ENCODE measurements around the gene IQGAP2.
"Not testable (repeated sequence)": the region's sequence is repeated elsewhere in the genome, so short reads cannot be mapped to it uniquely, and the experiment has no call there.

Gene IQGAP2

GRCh38 chr5:76415855-76416254, 12.8 kb downstream of the IQGAP2 start:
- DNase-seq = no peak
- TF ChIP-seq POLR2A (IDR thresholded peaks at IDR 0.05; ENCODE audit: low read length) = no peak
- no peak for TF ChIP-seq GATA1 (IDR thresholded peaks at IDR 0.05; ENCODE audit: low read depth, low read length)

DNA sequence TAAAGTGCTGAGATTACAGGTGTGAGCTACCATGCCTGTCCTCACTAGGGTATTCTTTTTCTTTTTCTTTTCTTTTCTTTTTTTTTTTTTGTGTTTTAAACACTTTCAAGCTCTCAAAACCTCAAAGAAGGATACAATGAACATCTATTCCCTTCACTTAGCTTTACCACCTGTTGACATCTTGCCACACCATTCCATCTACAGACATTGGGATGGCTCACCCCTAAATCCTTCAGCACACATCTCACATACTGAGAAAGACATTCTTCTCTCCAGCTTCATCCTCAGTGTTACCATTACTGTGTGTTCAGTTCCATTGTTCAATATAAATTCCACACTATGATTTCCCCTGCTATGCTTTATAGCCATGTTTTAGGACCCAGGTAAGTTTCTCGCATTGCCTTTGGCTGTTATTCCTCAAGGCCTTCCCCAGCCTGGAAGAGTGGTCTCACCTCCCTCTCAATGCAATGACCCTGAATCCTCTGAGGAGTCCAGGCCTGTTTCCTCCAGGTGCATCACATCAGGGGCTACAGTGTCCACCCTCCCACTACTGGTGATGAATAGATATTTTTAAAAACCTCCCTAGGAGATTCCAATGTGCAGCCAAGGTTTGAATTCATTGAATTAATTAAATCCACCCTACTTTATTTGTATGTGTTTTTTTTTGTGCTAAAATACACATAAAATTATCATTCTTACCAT, 16.7 kb downstream of the IQGAP2 start:
- DNase-seq = no peak
- no peak for TF ChIP-seq POLR2A (IDR thresholded peaks at IDR 0.05; ENCODE audit: low read length)
- no peak for TF ChIP-seq GATA1 (IDR thresholded peaks at IDR 0.05; ENCODE audit: low read depth, low read length)

DNA sequence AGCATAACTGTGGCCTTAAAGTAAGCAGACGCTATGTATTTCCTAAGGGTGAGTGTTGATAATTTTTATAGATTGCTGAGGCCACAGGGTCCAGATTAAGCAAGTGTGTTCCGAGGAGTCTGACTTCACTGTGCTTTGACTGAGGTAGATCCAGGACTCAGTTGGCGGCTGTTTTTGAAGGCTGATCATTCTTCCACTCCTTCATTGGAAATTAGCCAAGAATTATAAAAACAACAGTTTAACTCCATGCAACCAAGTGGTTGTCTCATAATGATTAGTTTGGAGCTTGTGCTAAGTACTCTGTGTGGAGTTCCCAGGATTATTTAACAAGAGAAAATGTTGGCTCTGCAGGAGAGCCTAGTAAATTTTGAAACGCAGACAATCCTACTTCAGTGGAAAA, 19.1 kb downstream of the IQGAP2 start:
- TF ChIP-seq POLR2A (IDR thresholded peaks at IDR 0.05; ENCODE audit: low read length) (no peak), GATA1 (IDR thresholded peaks at IDR 0.05; ENCODE audit: low read depth, low read length) (no peak)
- no peak for DNase-seq

DNA sequence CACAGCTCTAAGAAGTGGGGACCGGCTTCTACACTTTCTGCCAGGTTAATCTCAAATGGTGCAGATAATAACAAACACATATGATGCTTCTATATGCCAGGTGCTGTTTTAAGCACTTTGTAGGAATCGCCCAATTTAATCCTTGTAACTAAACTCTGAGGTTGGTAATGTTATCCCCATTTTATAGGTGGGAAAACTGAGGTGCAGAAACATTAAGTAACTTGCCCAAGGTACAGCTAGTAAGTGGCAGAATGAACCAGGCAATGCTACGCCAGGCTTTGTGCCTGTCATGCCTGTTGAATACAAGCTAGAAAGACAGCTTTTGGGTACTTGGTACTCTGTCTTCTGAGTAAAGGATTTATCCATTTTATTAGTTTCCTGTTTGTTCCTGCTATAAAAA, 19.7 kb downstream of the IQGAP2 start:
- TF ChIP-seq POLR2A (IDR thresholded peaks at IDR 0.05; ENCODE audit: low read length) (no peak), GATA1 (IDR thresholded peaks at IDR 0.05; ENCODE audit: low read depth, low read length) (no peak)

DNA sequence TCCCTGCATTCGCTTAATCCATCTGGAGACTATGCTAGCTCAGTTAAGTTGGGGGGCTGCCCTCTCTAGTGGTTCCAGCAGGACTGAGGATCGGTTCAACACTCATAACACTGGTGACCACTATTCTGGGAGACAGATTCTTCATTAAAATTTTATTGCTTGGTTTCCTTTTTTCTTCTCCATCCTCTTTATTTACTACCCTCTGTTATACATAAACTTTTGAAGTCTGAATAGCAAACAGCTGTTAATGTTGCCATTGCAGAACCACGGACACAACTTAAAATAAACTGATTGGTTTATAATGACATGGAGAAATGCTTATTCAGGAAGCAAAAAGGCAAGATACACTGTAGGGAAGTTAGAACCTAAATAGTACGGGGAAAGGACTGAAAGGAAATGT, 22.1 kb downstream of the IQGAP2 start:
- TF ChIP-seq POLR2A (IDR thresholded peaks at IDR 0.05; ENCODE audit: low read length) = no peak
- no peak for TF ChIP-seq GATA1 (IDR thresholded peaks at IDR 0.05; ENCODE audit: low read depth, low read length)
- DNase-seq = no peak

More for the DNA sequence above, 19.7 kb downstream of the IQGAP2 start:
- no peak for DNase-seq

- TF ChIP-seq POLR2A (IDR thresholded peaks at IDR 0.05; ENCODE audit: low read length) (no peak), GATA1 (IDR thresholded peaks at IDR 0.05; ENCODE audit: low read depth, low read length) (no peak)
- no peak for DNase-seq
These were observed 23.1 kb downstream of the IQGAP2 start for GRCh38 chr5:76425928-76426804.

DNA sequence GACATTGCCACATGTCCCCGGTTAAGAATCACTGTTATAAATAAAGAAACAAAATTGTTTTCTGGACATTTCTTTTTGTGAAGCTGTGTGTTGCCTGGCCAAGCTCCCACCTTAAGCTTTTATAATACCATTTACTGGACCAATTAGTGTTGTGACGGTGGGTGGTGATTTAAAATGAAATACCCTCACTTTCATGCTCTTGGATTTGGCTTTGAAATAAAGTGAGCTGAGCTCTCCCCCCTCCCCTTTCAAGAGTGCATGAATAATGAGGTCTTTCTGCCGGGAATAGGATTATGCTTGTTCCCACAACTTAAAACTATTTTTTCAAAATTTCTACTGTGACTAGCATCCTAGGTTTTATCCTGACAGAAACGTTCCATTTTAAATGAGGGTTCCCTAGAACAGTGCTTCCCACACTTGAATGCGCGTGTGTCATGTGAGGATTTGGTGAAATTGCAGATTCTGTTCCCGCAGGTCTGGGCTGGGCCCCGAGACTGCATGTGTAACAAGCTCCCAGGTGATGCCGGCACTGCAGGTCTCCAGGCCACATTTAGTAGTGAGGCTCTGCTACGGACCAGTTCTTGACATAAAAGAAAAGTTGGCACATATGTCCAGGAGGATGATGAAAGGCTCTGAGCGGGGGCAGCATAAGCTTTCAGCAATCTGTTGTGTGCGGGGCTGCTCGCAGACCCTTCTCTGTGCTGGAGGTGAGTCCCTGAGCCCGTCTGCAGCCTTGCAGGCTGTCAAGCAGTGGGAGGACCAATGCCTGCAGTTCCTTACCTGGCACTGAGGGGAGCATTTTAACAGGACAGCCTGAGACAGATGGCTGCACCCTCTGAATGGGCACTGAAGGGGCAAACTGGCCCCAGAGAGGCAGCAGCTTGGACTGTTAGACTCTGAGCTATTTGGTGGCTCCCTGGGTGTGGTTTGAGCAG, 24.4 kb downstream of the IQGAP2 start:
- no peak for DNase-seq
- TF ChIP-seq GATA1 (IDR thresholded peaks at IDR 0.05; ENCODE audit: low read depth, low read length) (no peak), POLR2A (IDR thresholded peaks at IDR 0.05; ENCODE audit: low read length) (no peak)

- not testable (repeated sequence) for DNase-seq
These were observed 25.5 kb downstream of the IQGAP2 start for GRCh38 chr5:76428550-76428949.

DNA sequence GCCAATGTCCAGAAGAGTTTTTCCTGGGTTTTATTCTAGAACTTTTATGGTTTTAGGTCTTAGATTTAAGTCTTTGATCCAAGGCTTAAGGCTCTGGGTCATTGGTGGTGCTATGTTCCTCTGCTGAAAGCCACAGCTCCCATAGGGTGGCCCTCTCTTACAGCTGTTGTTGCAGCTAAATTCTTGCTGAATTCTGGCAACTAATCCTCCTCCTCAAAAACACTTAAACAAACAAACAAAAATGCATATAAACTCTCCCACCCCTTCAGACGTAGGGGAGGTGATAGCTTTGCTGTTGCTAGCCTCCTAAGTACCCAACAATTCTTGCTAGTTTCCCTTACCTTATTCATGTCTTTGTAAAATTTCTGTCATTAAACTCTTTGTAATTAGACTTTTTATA, 30.2 kb downstream of the IQGAP2 start:
- TF ChIP-seq GATA1 (IDR thresholded peaks at IDR 0.05; ENCODE audit: low read depth, low read length) (no peak), POLR2A (IDR thresholded peaks at IDR 0.05; ENCODE audit: low read length) (no peak)
- no peak for DNase-seq

DNA sequence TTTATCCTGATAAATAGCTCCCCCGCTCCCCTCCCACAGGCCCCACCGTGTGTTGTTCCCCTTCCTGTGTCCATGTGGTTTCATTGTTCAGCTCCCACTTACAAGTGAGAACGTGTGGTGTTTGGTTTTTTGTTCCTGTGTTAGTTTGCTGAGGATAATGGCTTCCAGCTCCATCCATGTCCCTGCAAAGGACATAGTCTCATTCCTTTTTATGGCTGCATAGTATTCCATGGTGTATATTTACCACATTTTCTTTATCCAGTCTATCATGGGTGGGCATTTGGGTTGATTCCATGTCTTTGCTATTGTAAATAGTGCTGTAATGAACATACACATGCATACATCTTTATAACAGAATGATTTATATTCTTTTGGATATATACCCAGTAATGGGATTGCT, 34.4 kb downstream of the IQGAP2 start:
- not testable (repeated sequence) for DNase-seq

GRCh38 chr5:76438025-76438424, 34.9 kb downstream of the IQGAP2 start:
- TF ChIP-seq GATA1 (IDR thresholded peaks at IDR 0.05; ENCODE audit: low read depth, low read length) = no peak
- no peak for TF ChIP-seq POLR2A (IDR thresholded peaks at IDR 0.05; ENCODE audit: low read length)
- no peak for DNase-seq

- TF ChIP-seq POLR2A (IDR thresholded peaks at IDR 0.05; ENCODE audit: low read length) = no peak
- no peak for TF ChIP-seq GATA1 (IDR thresholded peaks at IDR 0.05; ENCODE audit: low read depth, low read length)
These were observed 36.1 kb downstream of the IQGAP2 start for GRCh38 chr5:76439201-76439600.

DNA sequence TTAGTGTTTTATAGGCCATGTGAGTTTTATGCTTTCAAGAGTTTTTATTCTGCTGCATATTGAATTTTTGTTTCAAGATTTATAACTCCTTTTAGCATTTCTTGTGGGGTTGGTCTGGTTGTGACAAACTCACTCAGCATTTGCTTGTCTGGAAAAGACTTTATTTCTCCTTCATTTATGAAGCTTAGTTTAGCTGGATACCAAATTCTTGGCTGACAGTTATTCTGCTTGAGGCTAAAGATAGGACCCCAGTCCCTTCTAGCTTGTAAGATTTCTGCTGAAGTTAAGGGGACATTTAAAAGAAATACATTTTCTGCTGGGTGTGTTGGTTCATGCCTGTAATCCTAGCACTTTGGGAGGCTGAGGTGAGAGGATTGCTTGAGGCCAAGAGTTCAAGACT, 36.8 kb downstream of the IQGAP2 start:
- no peak for DNase-seq
- TF ChIP-seq GATA1 (IDR thresholded peaks at IDR 0.05; ENCODE audit: low read depth, low read length) = no peak
- no peak for TF ChIP-seq POLR2A (IDR thresholded peaks at IDR 0.05; ENCODE audit: low read length)

More at GRCh38 chr5:76439201-76439600, 36.1 kb downstream of the IQGAP2 start:
- DNase-seq = no peak

DNA sequence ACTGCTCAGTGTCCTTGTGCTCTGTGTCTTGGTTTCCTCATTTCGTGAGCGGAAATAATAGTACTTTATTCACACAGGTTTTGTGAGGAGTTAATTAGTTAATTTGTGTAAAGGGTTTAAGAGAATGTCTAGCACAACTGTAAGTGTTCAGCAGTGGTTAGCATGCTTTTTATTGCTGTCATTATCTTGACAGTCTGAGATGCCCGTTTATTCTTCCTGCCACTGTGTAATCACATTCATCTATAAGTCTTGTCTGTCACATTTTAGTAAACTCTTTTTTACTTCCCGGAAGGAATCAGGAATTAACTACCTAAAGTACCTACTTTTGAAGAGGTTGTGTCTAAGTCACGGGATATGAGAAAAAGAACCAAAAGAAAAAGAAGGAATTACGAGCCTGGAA, 38.0 kb downstream of the IQGAP2 start:
- no peak for TF ChIP-seq POLR2A (IDR thresholded peaks at IDR 0.05; ENCODE audit: low read length)
- TF ChIP-seq GATA1 (IDR thresholded peaks at IDR 0.05; ENCODE audit: low read depth, low read length) = no peak
- DNase-seq = no peak

Measured in erythroblast (primary cell).